CD4-positive, CD25-positive, alpha-beta regulatory T cell (primary cell): ENCODE results near the gene PIK3IP1. TPM values are rescaled to one million over a fixed set of nuclear protein-coding genes. Genes with fewer than 3 reads are reported as not detected.
A peak's percentile ranks its signal among the peaks of the same experiment; 100 is the strongest.

Experiments used
- ATAC-seq, 2 donors: fragments of 150-1000 bp; cut with Tn5 transposase; one replicate each; pipeline ENCODE4 v1.10.0; 2021; ENCODE audit warnings: low read depth in 2 of 2, moderate number of reproducible peaks in 2 of 2, moderate library complexity in 1 of 2
- DNase-seq, 3 donors: peaks; one replicate each; pipeline versions ENCODE4 v3.0.0 to v3.0.0-alpha.2; 2012 to 2022; ENCODE audit warnings: mixed read lengths in 1 of 3
- H3K27ac ChIP-seq: one replicate; pipeline ENCODE4 v1.7.0; 2013; ENCODE audit warnings: mild to moderate bottlenecking, low read length; ENCODE audit not compliant: insufficient read depth, poor library complexity, severe bottlenecking
- H3K27me3 ChIP-seq: one replicate; pipeline ENCODE4 v1.7.0; 2013; ENCODE audit warnings: low read length; ENCODE audit not compliant: control insufficient read depth, insufficient read depth
- H3K36me3 ChIP-seq: one replicate; pipeline ENCODE4 v1.7.0; 2013; ENCODE audit warnings: mild to moderate bottlenecking, low read length, moderate library complexity; ENCODE audit not compliant: control insufficient read depth, insufficient read depth
- H3K4me1 ChIP-seq: 2 replicates; pipeline ENCODE4 v1.7.0; 2013; ENCODE audit warnings: mild to moderate bottlenecking, low read length; ENCODE audit not compliant: insufficient read depth, control insufficient read depth, poor library complexity, severe bottlenecking
- H3K4me3 ChIP-seq: one replicate; pipeline ENCODE4 v1.7.0; 2013; ENCODE audit warnings: low read depth, mild to moderate bottlenecking, low read length, moderate library complexity
- H3K9me3 ChIP-seq, 2 experiments: 1 replicate in 1 of 2; 2 replicates in 1 of 2; pipeline ENCODE4 v1.7.0; 2013; ENCODE audit warnings: low read length in 2 of 2, mild to moderate bottlenecking in 1 of 2, moderate library complexity in 1 of 2; ENCODE audit not compliant: control insufficient read depth in 2 of 2
- H3K27ac Mint-ChIP-seq, 3 donors: one replicate each; pipeline ENCODE4 v1.8.0; 2020 to 2022; ENCODE audit warnings: mild to moderate bottlenecking in 3 of 3, mixed read lengths in 3 of 3, moderate library complexity in 2 of 3
- H3K27me3 Mint-ChIP-seq: one replicate; pipeline ENCODE4 v1.8.0; 2022; ENCODE audit warnings: mild to moderate bottlenecking, mixed read lengths
- H3K36me3 Mint-ChIP-seq: one replicate; pipeline ENCODE4 v1.8.0; 2020; ENCODE audit warnings: mixed read lengths
- H3K4me1 Mint-ChIP-seq, 4 donors: one replicate each; pipeline ENCODE4 v1.8.0; 2020 to 2022; ENCODE audit warnings: mixed read lengths in 4 of 4, mild to moderate bottlenecking in 1 of 4
- H3K4me3 Mint-ChIP-seq, 4 donors: one replicate each; pipeline ENCODE4 v1.8.0; 2020 to 2022; ENCODE audit warnings: mild to moderate bottlenecking in 4 of 4, mixed read lengths in 4 of 4, moderate library complexity in 3 of 4
- H3K9me3 Mint-ChIP-seq, 7 donors: one replicate each; pipeline ENCODE4 v1.8.0; 2020 to 2022; ENCODE audit warnings: mixed read lengths in 7 of 7, mild to moderate bottlenecking in 3 of 7, moderate library complexity in 2 of 7
- polyA plus RNA-seq, 4 donors: library from polyadenylated mRNA; unstranded; fragments of 300-500 nt; fragmentation: Illumina TruSeq; gene quantifications; one replicate each; pipeline ENCODE4 v1.2.3, GENCODE V29; 2021
- total RNA-seq: library from RNA; stranded (reverse); gene quantifications from one replicate; pipeline ENCODE4 v1.2.3, GENCODE V29; 2022

Gene PIK3IP1
- total and polyA plus RNA-seq, 5 donors from 2014 or later: 425 to 700 (median 534) TPM

- Mint-ChIP-seq H3K27me3 (no peaks in the 10 kb centered on the region), H3K4me1 (peaks cover 38 to 62% (median 55%) of the 10 kb centered on the region in 4 donors), H3K27ac (peak overlapping the region; percentile 22 to 83 (median 61)), H3K36me3 (peaks cover 19% of the 10 kb centered on the region), H3K4me3 (peak overlapping the region in 1 of 4 donors; percentile 52), H3K9me3 (no peaks in the 10 kb centered on the region)
- ATAC-seq (no peak), DNase-seq (no peak)
- Histone ChIP-seq H3K9me3 (no peaks in the 10 kb centered on the region), H3K27me3 (no peaks in the 10 kb centered on the region), H3K4me1 (peaks cover 36% of the 10 kb centered on the region), H3K36me3 (peaks cover 6% of the 10 kb centered on the region), H3K4me3 (no peak overlapping the region), H3K27ac (no peak overlapping the region)
Measured at GRCh38 chr22:31235081-31235480, 57.2 kb downstream of the PIK3IP1 start.

- H3K4me1 ChIP-seq: peaks cover 45% of the 10 kb centered on the region
- H3K36me3 Mint-ChIP-seq: peaks cover 16% of the 10 kb centered on the region
- ATAC-seq (no peak), DNase-seq (no peak)
- H3K27ac Mint-ChIP-seq: peak overlapping the region in 1 of 3 donors; percentile 72
- H3K4me3 ChIP-seq: no peak overlapping the region
- H3K9me3 Mint-ChIP-seq: no peaks in the 10 kb centered on the region
- H3K27me3 ChIP-seq: no peaks in the 10 kb centered on the region
- peak overlapping the region in 1 of 4 donors; percentile 76 for H3K4me3 Mint-ChIP-seq
- no peaks in the 10 kb centered on the region for H3K9me3 ChIP-seq
- no peaks in the 10 kb centered on the region for H3K27me3 Mint-ChIP-seq
- H3K27ac ChIP-seq: no peak overlapping the region
- H3K36me3 ChIP-seq: peaks cover 6% of the 10 kb centered on the region
- H3K4me1 Mint-ChIP-seq: peaks cover 33 to 67% (median 52%) of the 10 kb centered on the region in 4 donors
Measured at GRCh38 chr22:31233001-31233400, 59.3 kb downstream of the PIK3IP1 start.

Other genes with a start within 250 kb of the PIK3IP1 start
- 6.5 TPM for gene SMTN, start 211.2 kb downstream of the PIK3IP1 start, total RNA-seq
- gene SMTN, start 211.2 kb downstream of the PIK3IP1 start, polyA plus RNA-seq: under 1 TPM in 3 of 4 donors, not detected in 1; 0.33 to 0.78 (median 0.47) TPM
- 30.6 TPM for gene SELENOM, start 184.9 kb downstream of the PIK3IP1 start, total RNA-seq
- gene SELENOM, start 184.9 kb downstream of the PIK3IP1 start, polyA plus RNA-seq: 100 to 1,000 TPM; 113 to 142 (median 133) TPM
- gene INPP5J, start 169.5 kb downstream of the PIK3IP1 start, total RNA-seq: not detected
- gene INPP5J, start 169.5 kb downstream of the PIK3IP1 start, polyA plus RNA-seq: under 1 TPM in 1 of 4 donors, not detected in 3; 0.47 TPM
- not detected for gene PLA2G3, start 152.0 kb downstream of the PIK3IP1 start, total RNA-seq
- not detected for gene PLA2G3, start 152.0 kb downstream of the PIK3IP1 start, polyA plus RNA-seq
- gene RNF185, start 132.3 kb downstream of the PIK3IP1 start, total RNA-seq: 13.8 TPM
- gene RNF185, start 132.3 kb downstream of the PIK3IP1 start, polyA plus RNA-seq: 10 to 100 TPM; 23.6 to 34.7 (median 30.4) TPM
- gene LIMK2, start 80.2 kb downstream of the PIK3IP1 start, total RNA-seq: 42.4 TPM
- 10 to 100 TPM; 22.4 to 33.2 (median 24.9) TPM for gene LIMK2, start 80.2 kb downstream of the PIK3IP1 start, polyA plus RNA-seq
- gene PATZ1, start 53.9 kb upstream of the PIK3IP1 start, total RNA-seq: 38.9 TPM
- gene PATZ1, start 53.9 kb upstream of the PIK3IP1 start, polyA plus RNA-seq: 10 to 100 TPM in 3 of 4 donors, 1 to 10 TPM in 1; 8.2 to 13.8 (median 11.8) TPM
- 53.8 TPM for gene DRG1, start 107.1 kb upstream of the PIK3IP1 start, total RNA-seq
- gene DRG1, start 107.1 kb upstream of the PIK3IP1 start, polyA plus RNA-seq: 100 to 1,000 TPM in 1 of 4 donors, 10 to 100 TPM in 3; 86.3 to 105 (median 91.6) TPM
- 26.6 TPM for gene EIF4ENIF1, start 197.4 kb upstream of the PIK3IP1 start, total RNA-seq
- gene EIF4ENIF1, start 197.4 kb upstream of the PIK3IP1 start, polyA plus RNA-seq: 10 to 100 TPM in 3 of 4 donors, 1 to 10 TPM in 1; 9.3 to 14.6 (median 10.9) TPM
- gene SFI1, start 204.0 kb upstream of the PIK3IP1 start, total RNA-seq: 300 TPM
- 10 to 100 TPM; 18.6 to 36.1 (median 28.0) TPM for gene SFI1, start 204.0 kb upstream of the PIK3IP1 start, polyA plus RNA-seq